ENCODE results near the gene THBS1.
A peak's percentile ranks its signal among the peaks of the same experiment; 100 is the strongest.

The THBS1 gene

GRCh38 chr15:39574427-39574826, 6.5 kb upstream of the THBS1 start:
- no peak for DNase-seq (ENCODE audit: low read depth)

- no peak for DNase-seq (ENCODE audit: low read depth)
Measured at GRCh38 chr15:39575180-39575579, 5.7 kb upstream of the THBS1 start.

GRCh38 chr15:39578851-39579486, 1.9 kb upstream of the THBS1 start:
- DNase-seq (ENCODE audit: low read depth): no peak

DNA sequence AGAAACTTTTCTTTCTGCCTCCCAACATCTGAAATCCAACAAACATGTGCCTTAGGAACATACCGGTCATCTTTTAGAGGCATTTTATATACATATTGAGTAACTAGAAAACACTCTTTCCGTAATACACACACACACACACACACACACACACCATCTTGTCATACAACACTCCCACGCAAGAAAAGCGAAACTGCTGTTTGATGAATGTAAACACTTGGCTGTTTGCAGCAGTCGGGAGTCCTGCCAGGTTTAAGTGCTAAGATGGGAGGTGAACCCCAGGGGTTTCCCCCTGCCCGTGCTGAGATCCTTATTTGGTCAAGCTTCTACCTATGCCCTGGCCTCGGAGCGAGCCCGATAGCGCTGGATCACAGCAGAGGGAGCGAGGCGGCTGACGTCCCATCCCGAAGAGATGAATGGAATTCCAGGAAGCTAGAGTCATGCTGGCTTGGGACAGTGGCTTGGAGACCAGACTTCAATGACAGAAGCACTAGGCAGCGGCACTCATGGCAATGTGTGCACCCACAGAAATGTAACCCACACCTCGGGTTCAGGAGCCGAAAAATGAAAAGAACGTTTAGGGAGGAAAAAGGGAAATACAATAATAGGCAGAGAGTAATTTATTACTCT, 1.3 kb upstream of the THBS1 start:
- no peak for DNase-seq (ENCODE audit: low read depth)

DNA sequence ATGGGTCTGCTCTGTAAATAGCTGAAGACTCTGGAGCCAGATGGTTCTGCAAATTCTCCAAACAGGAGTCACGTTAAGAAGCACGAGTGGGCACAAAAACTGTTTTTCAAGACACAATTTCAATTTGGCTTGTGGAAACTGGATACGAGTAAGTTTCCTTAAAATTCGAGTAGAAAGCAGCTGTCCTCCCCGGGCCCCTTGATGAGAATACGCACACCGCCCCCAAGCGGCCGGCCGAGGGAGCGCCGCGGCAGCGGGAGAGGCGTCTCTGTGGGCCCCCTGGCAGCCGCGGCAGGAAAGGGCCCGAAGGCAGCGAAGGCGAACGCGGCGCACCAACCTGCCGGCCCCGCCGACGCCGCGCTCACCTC, 778 bp upstream of the THBS1 start:
- peak; percentile 69 for DNase-seq (ENCODE audit: low read depth)

GRCh38 chr15:39581242-39581792, 438 bp downstream of the THBS1 start:
- DNase-seq (ENCODE audit: low read depth): no peak

DNA sequence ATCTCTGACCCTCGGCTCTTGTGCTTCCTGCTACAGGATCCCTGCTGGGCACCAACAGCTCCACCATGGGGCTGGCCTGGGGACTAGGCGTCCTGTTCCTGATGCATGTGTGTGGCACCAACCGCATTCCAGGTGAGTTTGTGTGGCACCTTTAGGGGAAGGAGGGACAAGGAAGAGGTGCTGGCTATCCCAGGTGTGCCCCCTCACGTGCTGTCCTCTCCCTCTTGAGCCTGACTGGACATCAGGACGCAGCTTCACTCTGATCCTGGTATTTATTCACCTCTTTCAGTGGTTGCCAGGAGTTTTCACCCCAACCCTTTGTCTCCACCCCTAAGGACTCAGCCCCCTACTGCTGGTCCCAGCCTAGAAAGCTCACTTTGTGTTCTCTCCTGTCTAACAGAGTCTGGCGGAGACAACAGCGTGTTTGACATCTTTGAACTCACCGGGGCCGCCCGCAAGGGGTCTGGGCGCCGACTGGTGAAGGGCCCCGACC, 960 bp downstream of the THBS1 start:
- DNase-seq (ENCODE audit: low read depth): no peak

DNA sequence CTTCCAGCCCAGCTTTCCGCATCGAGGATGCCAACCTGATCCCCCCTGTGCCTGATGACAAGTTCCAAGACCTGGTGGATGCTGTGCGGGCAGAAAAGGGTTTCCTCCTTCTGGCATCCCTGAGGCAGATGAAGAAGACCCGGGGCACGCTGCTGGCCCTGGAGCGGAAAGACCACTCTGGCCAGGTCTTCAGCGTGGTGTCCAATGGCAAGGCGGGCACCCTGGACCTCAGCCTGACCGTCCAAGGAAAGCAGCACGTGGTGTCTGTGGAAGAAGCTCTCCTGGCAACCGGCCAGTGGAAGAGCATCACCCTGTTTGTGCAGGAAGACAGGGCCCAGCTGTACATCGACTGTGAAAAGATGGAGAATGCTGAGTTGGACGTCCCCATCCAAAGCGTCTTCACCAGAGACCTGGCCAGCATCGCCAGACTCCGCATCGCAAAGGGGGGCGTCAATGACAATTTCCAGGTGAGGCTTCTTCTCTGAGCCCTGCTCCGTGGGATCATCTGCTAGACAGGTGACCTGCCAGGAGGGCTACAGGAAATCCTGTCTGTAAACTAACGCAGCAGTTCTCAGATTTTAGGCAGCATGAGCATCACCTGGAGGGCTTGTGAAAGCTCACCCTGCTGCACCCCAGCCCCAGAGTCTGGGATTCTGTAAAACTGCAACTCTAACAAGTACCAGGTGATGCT, 1.6 kb downstream of the THBS1 start:
- no peak for DNase-seq (ENCODE audit: low read depth)

- no peak for DNase-seq (ENCODE audit: low read depth)
Measured at GRCh38 chr15:39582977-39583595, 2.2 kb downstream of the THBS1 start.

GRCh38 chr15:39583596-39584265, 2.9 kb downstream of the THBS1 start:
- DNase-seq (ENCODE audit: low read depth): no peak

DNA sequence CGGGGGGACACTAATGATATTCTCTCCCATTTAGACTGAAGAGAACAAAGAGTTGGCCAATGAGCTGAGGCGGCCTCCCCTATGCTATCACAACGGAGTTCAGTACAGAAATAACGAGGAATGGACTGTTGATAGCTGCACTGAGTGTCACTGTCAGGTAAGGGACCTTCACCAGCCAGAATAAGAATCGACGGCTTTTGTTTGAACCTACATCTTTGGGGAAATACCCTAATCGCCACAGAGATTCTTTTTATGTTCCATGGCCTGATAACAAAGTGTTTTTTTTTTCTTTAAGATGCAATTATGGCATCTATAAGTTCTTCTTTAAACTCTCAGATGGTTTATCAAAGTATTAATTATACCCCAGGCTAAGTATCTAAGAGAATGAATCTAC, 3.4 kb downstream of the THBS1 start:
- no peak for DNase-seq (ENCODE audit: low read depth)

DNA sequence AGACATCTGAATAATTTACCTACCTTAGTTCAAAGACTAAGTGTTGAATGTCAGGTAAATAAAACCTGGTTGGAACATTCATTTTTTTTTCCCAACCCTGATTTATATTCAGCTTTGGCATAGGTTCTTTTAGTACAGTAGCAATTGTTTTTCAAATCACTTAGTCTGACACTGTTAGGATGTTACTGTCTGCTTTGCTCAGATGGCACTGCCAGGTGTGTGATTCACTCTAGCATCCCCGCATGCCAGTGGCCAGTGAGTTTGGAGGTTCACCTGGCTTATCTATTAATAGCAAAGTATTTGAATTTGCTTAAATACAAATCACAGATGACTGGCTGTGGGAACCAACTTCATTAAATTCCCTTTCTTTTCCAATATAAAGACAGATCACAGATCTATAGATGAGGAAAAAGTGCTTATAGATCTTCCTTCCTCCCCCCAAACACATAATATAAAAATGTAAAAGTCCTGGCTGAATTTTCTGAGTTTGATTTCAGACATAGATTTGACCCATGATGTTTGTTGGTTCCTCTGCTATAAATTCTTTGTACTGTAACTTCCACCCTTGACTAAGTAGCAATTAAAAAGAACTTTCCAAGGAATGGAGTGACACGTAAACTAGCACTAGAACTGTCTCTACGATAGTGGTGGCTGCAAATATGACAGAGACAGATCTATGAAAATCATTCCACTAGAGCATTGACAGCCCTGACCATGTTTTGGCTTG, 3.9 kb downstream of the THBS1 start:
- no peak for DNase-seq (ENCODE audit: low read depth)

GRCh38 chr15:39585389-39585841, 4.5 kb downstream of the THBS1 start:
- DNase-seq (ENCODE audit: low read depth): no peak

GRCh38 chr15:39585871-39586301, 5.0 kb downstream of the THBS1 start:
- DNase-seq (ENCODE audit: low read depth): no peak

- DNase-seq (ENCODE audit: low read depth): no peak
Measured at GRCh38 chr15:39586387-39587095, 5.7 kb downstream of the THBS1 start.

- DNase-seq (ENCODE audit: low read depth): no peak
Measured at GRCh38 chr15:39587096-39587721, 6.3 kb downstream of the THBS1 start.

DNA sequence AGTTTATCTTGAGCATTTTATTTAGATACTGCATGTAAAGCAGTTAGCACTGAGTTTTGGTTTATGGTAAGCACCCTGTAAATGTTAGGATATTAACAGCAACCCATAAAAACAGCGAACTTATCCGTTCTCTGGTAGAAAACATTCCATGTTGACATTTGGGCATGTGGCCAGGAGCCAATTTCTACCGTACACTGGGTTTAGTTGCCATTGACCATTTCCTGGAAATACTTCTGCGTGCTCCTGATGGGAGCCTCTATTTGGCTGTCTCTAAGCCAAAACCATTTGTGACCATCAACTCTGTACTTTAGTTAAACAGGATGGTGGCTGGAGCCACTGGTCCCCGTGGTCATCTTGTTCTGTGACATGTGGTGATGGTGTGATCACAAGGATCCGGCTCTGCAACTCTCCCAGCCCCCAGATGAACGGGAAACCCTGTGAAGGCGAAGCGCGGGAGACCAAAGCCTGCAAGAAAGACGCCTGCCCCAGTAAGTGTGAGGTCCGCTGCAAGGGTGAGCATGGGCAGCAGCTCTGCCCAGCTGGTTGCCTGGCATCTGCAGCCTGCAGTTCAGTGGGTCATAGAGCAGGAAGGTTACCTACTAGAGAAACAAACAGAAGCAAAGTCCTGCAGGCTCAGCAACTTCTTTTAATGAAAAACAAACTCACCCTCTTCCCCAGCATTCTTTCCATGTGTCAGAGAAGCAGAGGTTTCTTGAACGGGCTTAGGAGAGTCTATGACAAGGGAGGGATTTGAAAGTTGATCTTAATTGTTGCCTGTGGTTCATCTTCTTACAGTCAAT, 7.1 kb downstream of the THBS1 start:
- DNase-seq (ENCODE audit: low read depth): no peak

DNA sequence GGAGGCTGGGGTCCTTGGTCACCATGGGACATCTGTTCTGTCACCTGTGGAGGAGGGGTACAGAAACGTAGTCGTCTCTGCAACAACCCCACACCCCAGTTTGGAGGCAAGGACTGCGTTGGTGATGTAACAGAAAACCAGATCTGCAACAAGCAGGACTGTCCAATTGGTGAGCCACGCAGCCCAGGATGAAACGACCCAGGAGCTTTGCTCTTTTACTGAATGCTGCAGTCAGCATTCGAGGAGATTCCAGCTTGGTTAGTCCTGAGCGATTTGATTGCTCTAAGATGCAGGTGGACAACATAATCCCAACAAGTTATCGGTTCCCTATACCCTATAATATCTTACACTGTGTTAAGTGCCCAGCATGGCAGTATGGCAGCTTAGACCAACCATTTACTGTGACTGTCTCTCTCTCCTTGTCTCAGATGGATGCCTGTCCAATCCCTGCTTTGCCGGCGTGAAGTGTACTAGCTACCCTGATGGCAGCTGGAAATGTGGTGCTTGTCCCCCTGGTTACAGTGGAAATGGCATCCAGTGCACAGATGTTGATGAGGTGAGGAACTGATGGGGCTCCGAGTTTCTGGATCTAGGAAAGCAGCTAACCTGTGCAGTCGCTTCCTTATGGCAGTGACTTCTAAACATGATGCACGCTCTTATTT, 7.8 kb downstream of the THBS1 start:
- DNase-seq (ENCODE audit: low read depth): no peak

All from stimulated activated CD4-positive, alpha-beta T cell treated with anti-CD3 and anti-CD28 coated beads, Interleukin-2, amount 100 ng/mL, for 4 hours (primary cell).